ENCODE measurements around the gene KIF19. TPM values are rescaled to one million over a fixed set of nuclear protein-coding genes. Genes with fewer than 3 reads are reported as not detected.

Gene KIF19
- total RNA-seq, 1 experiment from 2014 or later = not detected

DNA sequence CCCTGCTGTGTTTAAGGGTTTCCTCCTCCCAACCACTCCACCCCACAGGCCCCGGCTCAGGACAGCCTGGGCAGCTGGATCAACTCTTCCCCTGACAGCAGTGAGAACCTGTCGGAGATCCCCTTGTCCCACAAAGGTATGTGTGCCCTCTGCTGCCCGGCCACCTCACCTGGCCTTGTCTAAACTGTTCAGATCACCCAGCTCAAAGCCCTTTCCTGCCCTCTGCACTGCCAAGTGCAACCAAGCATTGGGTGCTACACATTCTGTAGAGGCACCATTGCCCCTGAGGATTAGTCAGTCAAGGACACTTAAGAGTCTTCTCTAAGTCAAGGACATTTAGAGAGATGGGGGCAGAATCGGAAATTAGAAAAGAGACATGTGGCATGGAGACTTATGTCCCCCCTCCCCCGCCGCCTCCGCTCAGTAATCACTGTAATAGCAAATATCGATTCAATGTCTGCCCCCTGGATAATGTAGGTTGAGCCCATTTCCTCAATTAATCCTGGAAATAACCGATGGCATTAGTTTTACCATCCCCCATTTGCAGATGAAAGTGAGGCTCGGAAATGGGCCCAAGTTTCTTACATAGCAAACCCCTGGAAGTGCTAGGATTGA is 27.5 kb downstream of the KIF19 start:
- intact Hi-C loops (cut with micrococcal nuclease) = no loop called here
- Histone ChIP-seq H3K4me3 (ENCODE audit: low read length) (no peak overlapping the region), H4K20me1 (ENCODE audit: low read length) (no peaks in the 10 kb centered on the region), H3K79me2 (ENCODE audit: low read length) (no peaks in the 10 kb centered on the region), H3K9me2 (replicated peaks; ENCODE audit: low read length) (no peaks in the 10 kb centered on the region), H3F3A (ENCODE audit: low read length, unreplicated experiment) (no peaks in the 10 kb centered on the region), H2AFZ (ENCODE audit: low read length) (no peak overlapping the region), H3K4me1 (ENCODE audit: insufficient read depth, low read length) (no peaks in the 10 kb centered on the region), H3K4me2 (ENCODE audit: low read length) (no peak overlapping the region), H3K27me3 (ENCODE audit: low read length) (peaks cover 91% of the 10 kb centered on the region), H3K27ac (ENCODE audit: low read length) (no peak overlapping the region), H3K36me3 (ENCODE audit: low read depth, low read length) (no peaks in the 10 kb centered on the region), H3K9ac (ENCODE audit: low read length) (no peak overlapping the region), H3K9me3 (ENCODE audit: low read length) (no peaks in the 10 kb centered on the region)
- ATAC-seq (no peak), DNase-seq (no peak)
- no TSS peak for BruUV-seq (replicated peaks)
- ChIA-PET POLR2A (ENCODE audit: unreplicated experiment) (no interaction called here), CTCF (no interaction called here)
- no peak for TF ChIP-seq EZH2phosphoT487 (IDR thresholded peaks at IDR 0.05; ENCODE audit: borderline replicate concordance, low read length)
- TF ChIP-seq, protein P1, sequence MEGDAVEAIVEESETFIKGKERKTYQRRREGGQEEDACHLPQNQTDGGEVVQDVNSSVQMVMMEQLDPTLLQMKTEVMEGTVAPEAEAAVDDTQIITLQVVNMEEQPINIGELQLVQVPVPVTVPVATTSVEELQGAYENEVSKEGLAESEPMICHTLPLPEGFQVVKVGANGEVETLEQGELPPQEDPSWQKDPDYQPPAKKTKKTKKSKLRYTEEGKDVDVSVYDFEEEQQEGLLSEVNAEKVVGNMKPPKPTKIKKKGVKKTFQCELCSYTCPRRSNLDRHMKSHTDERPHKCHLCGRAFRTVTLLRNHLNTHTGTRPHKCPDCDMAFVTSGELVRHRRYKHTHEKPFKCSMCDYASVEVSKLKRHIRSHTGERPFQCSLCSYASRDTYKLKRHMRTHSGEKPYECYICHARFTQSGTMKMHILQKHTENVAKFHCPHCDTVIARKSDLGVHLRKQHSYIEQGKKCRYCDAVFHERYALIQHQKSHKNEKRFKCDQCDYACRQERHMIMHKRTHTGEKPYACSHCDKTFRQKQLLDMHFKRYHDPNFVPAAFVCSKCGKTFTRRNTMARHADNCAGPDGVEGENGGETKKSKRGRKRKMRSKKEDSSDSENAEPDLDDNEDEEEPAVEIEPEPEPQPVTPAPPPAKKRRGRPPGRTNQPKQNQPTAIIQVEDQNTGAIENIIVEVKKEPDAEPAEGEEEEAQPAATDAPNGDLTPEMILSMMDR (conservative IDR thresholded peaks at IDR 0.05; ENCODE audit: low read depth, low read length) = no peak
- TF ChIP-seq EZH2 (IDR thresholded peaks at IDR 0.05; ENCODE audit: low read length, unreplicated experiment) = no peak

DNA sequence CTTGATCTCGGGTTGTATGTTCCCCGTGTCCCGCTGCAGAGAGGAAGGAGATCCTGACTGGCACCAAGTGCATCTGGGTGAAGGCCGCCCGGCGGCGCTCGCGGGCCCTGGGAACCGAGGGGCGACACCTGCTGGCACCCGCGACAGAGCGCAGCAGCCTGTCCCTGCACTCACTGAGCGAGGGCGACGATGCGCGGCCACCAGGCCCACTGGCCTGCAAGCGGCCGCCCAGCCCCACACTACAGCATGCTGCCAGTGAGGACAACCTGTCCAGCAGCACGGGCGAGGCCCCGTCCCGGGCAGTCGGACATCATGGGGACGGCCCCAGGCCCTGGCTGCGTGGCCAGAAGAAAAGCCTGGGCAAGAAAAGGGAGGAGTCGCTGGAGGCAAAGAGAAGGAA is 28.1 kb downstream of the KIF19 start:
- Histone ChIP-seq H2AFZ (ENCODE audit: low read length) (no peak overlapping the region), H3K4me3 (ENCODE audit: low read length) (no peak overlapping the region), H3K27ac (ENCODE audit: low read length) (no peak overlapping the region), H4K20me1 (ENCODE audit: low read length) (no peaks in the 10 kb centered on the region), H3K9me2 (replicated peaks; ENCODE audit: low read length) (no peaks in the 10 kb centered on the region), H3K27me3 (ENCODE audit: low read length) (peaks cover 90% of the 10 kb centered on the region), H3K9ac (ENCODE audit: low read length) (no peak overlapping the region), H3K36me3 (ENCODE audit: low read depth, low read length) (no peaks in the 10 kb centered on the region), H3K4me1 (ENCODE audit: insufficient read depth, low read length) (no peaks in the 10 kb centered on the region), H3K9me3 (ENCODE audit: low read length) (no peaks in the 10 kb centered on the region), H3K4me2 (ENCODE audit: low read length) (no peak overlapping the region), H3F3A (ENCODE audit: low read length, unreplicated experiment) (no peaks in the 10 kb centered on the region), H3K79me2 (ENCODE audit: low read length) (no peaks in the 10 kb centered on the region)
- no TSS peak for BruUV-seq (replicated peaks)
- POLR2A ChIA-PET (ENCODE audit: unreplicated experiment) = no interaction called here
- ATAC-seq = peak; percentile 41
- DNase-seq = peak; percentile 44
- no peak for TF ChIP-seq EZH2 (IDR thresholded peaks at IDR 0.05; ENCODE audit: low read length, unreplicated experiment)
- no peak for TF ChIP-seq EZH2phosphoT487 (IDR thresholded peaks at IDR 0.05; ENCODE audit: borderline replicate concordance, low read length)
- TF ChIP-seq, protein P1 (conservative IDR thresholded peaks at IDR 0.05; ENCODE audit: low read depth, low read length) = peak; percentile 81
- CTCF ChIA-PET = no interaction called here
- intact Hi-C loops (cut with micrococcal nuclease) = no loop called here

DNA sequence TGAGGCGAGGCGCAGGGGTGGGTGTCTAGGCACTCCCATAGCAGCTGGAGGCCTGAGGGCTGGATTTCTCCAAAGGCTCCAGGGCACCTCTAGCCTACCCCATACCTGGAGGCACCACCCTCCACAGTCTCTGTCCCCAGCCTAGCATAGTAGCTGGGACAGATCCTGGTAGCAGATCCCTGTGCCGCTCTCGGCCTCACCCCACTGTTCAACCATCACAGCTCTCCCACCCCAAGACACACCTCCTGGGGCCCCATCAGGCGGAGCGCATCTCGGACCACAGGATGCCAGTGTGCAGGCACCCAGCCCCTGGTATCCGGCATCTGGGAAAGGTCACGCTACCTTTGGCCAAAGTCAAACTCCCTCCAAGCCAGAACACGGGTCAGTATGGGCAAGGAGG is 28.5 kb downstream of the KIF19 start:
- Histone ChIP-seq H3K4me3 (ENCODE audit: low read length) (no peak overlapping the region), H3K9ac (ENCODE audit: low read length) (no peak overlapping the region), H3K9me2 (replicated peaks; ENCODE audit: low read length) (no peaks in the 10 kb centered on the region), H3F3A (ENCODE audit: low read length, unreplicated experiment) (no peaks in the 10 kb centered on the region), H3K36me3 (ENCODE audit: low read depth, low read length) (no peaks in the 10 kb centered on the region), H3K4me1 (ENCODE audit: insufficient read depth, low read length) (no peaks in the 10 kb centered on the region), H3K79me2 (ENCODE audit: low read length) (no peaks in the 10 kb centered on the region), H3K9me3 (ENCODE audit: low read length) (no peaks in the 10 kb centered on the region), H3K4me2 (ENCODE audit: low read length) (no peak overlapping the region), H4K20me1 (ENCODE audit: low read length) (no peaks in the 10 kb centered on the region), H3K27me3 (ENCODE audit: low read length) (peaks cover 89% of the 10 kb centered on the region), H2AFZ (ENCODE audit: low read length) (no peak overlapping the region), H3K27ac (ENCODE audit: low read length) (no peak overlapping the region)
- CTCF ChIA-PET = no interaction called here
- no peak for DNase-seq
- TF ChIP-seq EZH2 (IDR thresholded peaks at IDR 0.05; ENCODE audit: low read length, unreplicated experiment) = no peak
- TF ChIP-seq, protein P1 (conservative IDR thresholded peaks at IDR 0.05; ENCODE audit: low read depth, low read length) = no peak
- no peak for TF ChIP-seq EZH2phosphoT487 (IDR thresholded peaks at IDR 0.05; ENCODE audit: borderline replicate concordance, low read length)
- no TSS peak for BruUV-seq (replicated peaks)
- POLR2A ChIA-PET (ENCODE audit: unreplicated experiment) = no interaction called here
- ATAC-seq = no peak
- intact Hi-C loops (cut with micrococcal nuclease) = no loop called here
